AG04450 (cell line): ENCODE results near the gene ONECUT3. TPM values are rescaled to one million over a fixed set of nuclear protein-coding genes. Genes with fewer than 3 reads are reported as not detected.

ENCODE experiments used
- CTCF ChIA-PET: fragments of 300-600, 350-600 bp; formaldehyde crosslinking; extraction: SDS; loops from one replicate; lab custom pipeline; 2022; ENCODE audit warnings: antibody characterized with exemption, inconsistent platforms; lab: Charles Lee
- POLR2A ChIA-PET: fragments of 350-600 bp; formaldehyde crosslinking; extraction: SDS; loops from one replicate; lab custom pipeline; 2021; ENCODE audit warnings: antibody characterized with exemption, inconsistent platforms; lab: Yijun Ruan, JAX
- DNase-seq: peaks from one replicate; pipeline ENCODE4 v3.0.0-alpha.2; 2011; ENCODE audit warnings: low read depth, low spot score
- H3K27ac ChIP-seq: one replicate; pipeline ENCODE4 v1.5.1; 2012; ENCODE audit warnings: low read depth, low read length, control low read depth
- H3K27me3 ChIP-seq: one replicate; pipeline ENCODE4 v1.6.0; 2012; ENCODE audit warnings: low read length; ENCODE audit not compliant: control insufficient read depth, insufficient read depth
- H3K4me3 ChIP-seq: 2 replicates; pipeline ENCODE4 v1.5.1; 2011; ENCODE audit warnings: mild to moderate bottlenecking, low read depth, low read length, control low read depth
- H3K9me3 ChIP-seq: 2 replicates; pipeline ENCODE4 v1.5.1; 2012; ENCODE audit warnings: low read length; ENCODE audit not compliant: control insufficient read depth, insufficient read depth
- CTCF ChIP-seq: IDR thresholded peaks from 2 replicates; pipeline ENCODE4 v1.5.1; 2011; ENCODE audit warnings: low read depth, low read length, control low read depth, inconsistent platforms
- polyA plus RNA-seq: library from polyadenylated mRNA; depleted of rRNA; stranded (reverse); fragments of >200 nt; gene quantifications from 2 replicates; pipeline ENCODE4 v1.2.3, GENCODE V29; 2011; rRNA removed
- small RNA-seq: library from RNA; depleted of rRNA; stranded (forward); fragments of <200 nt; gene quantifications from one replicate; pipeline ENCODE3, GENCODE V24; 2012; ENCODE audit warnings: low read depth; ENCODE audit not compliant: insufficient read length

Gene ONECUT3
- polyA plus RNA-seq, 1 experiment, result not detected

GRCh38 chr19:1830568-1830967, 77.3 kb downstream of the ONECUT3 start:
- no peak for TF ChIP-seq CTCF
- Histone ChIP-seq H3K27me3 (no peaks in the 10 kb centered on the region), H3K27ac (no peak overlapping the region), H3K4me3 (no peak overlapping the region), H3K9me3 (peaks cover 4% of the 10 kb centered on the region; the same call in 1 of the 2 replicates)
- no peak for DNase-seq
- POLR2A ChIA-PET, result interaction anchor here (0.6 kb wide), 1 partner anchor 71 kb away, joined by 3 read pairs; no protein-coding TSS in a partner anchor
- CTCF ChIA-PET, result no interaction called here

Small RNA genes within 50 kb of the gene (small RNA-seq; reads per million reads assigned to genes)
- not detected for gene RF00017

Other genes with a start within 250 kb of the ONECUT3 start
- gene ADAMTSL5, start 240.5 kb upstream of the ONECUT3 start, polyA plus RNA-seq, result 5.6 and 7.5 TPM in 2 replicates
- not detected in 2 replicates for gene PLK5, start 229.4 kb upstream of the ONECUT3 start, polyA plus RNA-seq
- 5.4 and 6.2 TPM in 2 replicates for gene MEX3D, start 185.2 kb upstream of the ONECUT3 start, polyA plus RNA-seq
- 21.9 and 35.4 TPM in 2 replicates for gene MBD3, start 160.6 kb upstream of the ONECUT3 start, polyA plus RNA-seq
- gene UQCR11, start 148.0 kb upstream of the ONECUT3 start, polyA plus RNA-seq, result 153 and 166 TPM in 2 replicates
- gene TCF3, start 100.9 kb upstream of the ONECUT3 start, polyA plus RNA-seq, result 47.3 and 51.7 TPM in 2 replicates
- gene ATP8B3, start 58.8 kb downstream of the ONECUT3 start, polyA plus RNA-seq, result 2.7 and 2.8 TPM in 2 replicates
- 5.4 and 8.4 TPM in 2 replicates for gene REXO1, start 95.0 kb downstream of the ONECUT3 start, polyA plus RNA-seq
- 3.4 and 4.4 TPM in 2 replicates for gene KLF16, start 110.1 kb downstream of the ONECUT3 start, polyA plus RNA-seq
- 30.8 and 54.5 TPM in 2 replicates for gene ABHD17A, start 132.0 kb downstream of the ONECUT3 start, polyA plus RNA-seq
- 0.35 and 0.55 TPM in 2 replicates for gene ADAT3, start 151.9 kb downstream of the ONECUT3 start, polyA plus RNA-seq
- 6.7 and 10.7 TPM in 2 replicates for gene SCAMP4, start 151.9 kb downstream of the ONECUT3 start, polyA plus RNA-seq
- 22.9 and 32.0 TPM in 2 replicates for gene CSNK1G2, start 187.7 kb downstream of the ONECUT3 start, polyA plus RNA-seq